Calu3 (cell line): ENCODE data around the gene SIGLEC9. TPM values are rescaled to one million over a fixed set of nuclear protein-coding genes. Genes with fewer than 3 reads are reported as not detected.
"Not testable (repeated sequence)": the region's sequence is repeated elsewhere in the genome, so short reads cannot be mapped to it uniquely, and the experiment has no call there.

Experiments
- BruUV-seq: library from RNA; stranded (reverse); fragments of 400-500 nt; replicated peaks from 2 replicates; lab custom pipeline; 2021; lab: Mats Ljungman, UMichigan
- CTCF ChIA-PET: fragments of 300-600 bp; sonication (Branson Sonifier 250); formaldehyde crosslinking; loops from one replicate; lab custom pipeline; 2022; ENCODE audit warnings: antibody characterized with exemption; lab: Charles Lee
- DNase-seq: peaks from one replicate; pipeline ENCODE4 v3.0.0; 2022
- H3K27ac Mint-ChIP-seq: one replicate; pipeline ENCODE4 v1.8.0; 2022; ENCODE audit warnings: mixed read lengths; ENCODE audit not compliant: unreplicated experiment
- H3K27me3 Mint-ChIP-seq: one replicate; pipeline ENCODE4 v1.8.0; 2022; ENCODE audit warnings: mixed read lengths; ENCODE audit not compliant: unreplicated experiment
- H3K36me3 Mint-ChIP-seq: one replicate; pipeline ENCODE4 v1.8.0; 2022; ENCODE audit warnings: mild to moderate bottlenecking, moderate library complexity, mixed read lengths; ENCODE audit not compliant: insufficient read depth, unreplicated experiment
- H3K4me1 Mint-ChIP-seq: one replicate; pipeline ENCODE4 v1.8.0; 2022; ENCODE audit warnings: mild to moderate bottlenecking, low read depth, mixed read lengths; ENCODE audit not compliant: unreplicated experiment
- H3K4me3 Mint-ChIP-seq: one replicate; pipeline ENCODE4 v1.8.0; 2022; ENCODE audit warnings: mild to moderate bottlenecking, low read depth, moderate library complexity, mixed read lengths; ENCODE audit not compliant: unreplicated experiment
- H3K9me3 Mint-ChIP-seq: one replicate; pipeline ENCODE4 v1.8.0; 2022; ENCODE audit warnings: low read depth, mixed read lengths; ENCODE audit not compliant: unreplicated experiment
- intact Hi-C: fragments of 100-400 bp; cut with micrococcal nuclease; formaldehyde crosslinking; loops from one replicate; pipeline ENCODE4 v1.10.0; 2022; ENCODE audit not compliant: unreplicated experiment
- total RNA-seq: library from RNA; stranded (reverse); gene quantifications from 2 replicates; pipeline ENCODE4 v1.2.3, GENCODE V29; 2022
- TF ChIP-seq, protein P1 (sequence below): fragments of 200-600 bp; IDR thresholded peaks from one replicate; pipeline ENCODE4 v1.8.0; 2022; ENCODE audit warnings: antibody characterized with exemption; ENCODE audit not compliant: unreplicated experiment

SIGLEC9 gene
- total RNA-seq, 1 experiment from 2014 or later = not detected

DNA sequence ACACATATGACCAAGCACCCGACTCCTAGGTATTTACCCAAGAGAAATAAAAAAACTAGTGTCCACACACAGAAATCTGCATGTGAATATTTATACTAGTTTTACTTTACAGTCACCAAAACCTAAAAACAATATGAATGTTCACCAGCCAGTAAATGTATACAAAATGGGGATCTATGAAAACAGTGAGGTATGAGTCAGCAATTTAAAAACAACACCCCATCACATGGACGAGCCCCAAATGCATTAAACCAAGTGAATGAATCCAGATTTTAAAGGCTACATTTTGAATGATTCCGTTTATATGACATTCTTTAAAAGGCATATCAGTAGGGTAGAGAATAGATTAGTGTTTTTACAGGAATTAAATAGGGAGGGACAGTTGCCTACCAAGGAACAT is 39.5 kb downstream of the SIGLEC9 start:
- no peak overlapping the region for H3K4me3 Mint-ChIP-seq
- no peak for DNase-seq
- BruUV-seq = no TSS peak
- CTCF ChIA-PET = no interaction called here
- H3K4me1 Mint-ChIP-seq = peaks cover 10% of the 10 kb centered on the region
- TF ChIP-seq, protein P1, sequence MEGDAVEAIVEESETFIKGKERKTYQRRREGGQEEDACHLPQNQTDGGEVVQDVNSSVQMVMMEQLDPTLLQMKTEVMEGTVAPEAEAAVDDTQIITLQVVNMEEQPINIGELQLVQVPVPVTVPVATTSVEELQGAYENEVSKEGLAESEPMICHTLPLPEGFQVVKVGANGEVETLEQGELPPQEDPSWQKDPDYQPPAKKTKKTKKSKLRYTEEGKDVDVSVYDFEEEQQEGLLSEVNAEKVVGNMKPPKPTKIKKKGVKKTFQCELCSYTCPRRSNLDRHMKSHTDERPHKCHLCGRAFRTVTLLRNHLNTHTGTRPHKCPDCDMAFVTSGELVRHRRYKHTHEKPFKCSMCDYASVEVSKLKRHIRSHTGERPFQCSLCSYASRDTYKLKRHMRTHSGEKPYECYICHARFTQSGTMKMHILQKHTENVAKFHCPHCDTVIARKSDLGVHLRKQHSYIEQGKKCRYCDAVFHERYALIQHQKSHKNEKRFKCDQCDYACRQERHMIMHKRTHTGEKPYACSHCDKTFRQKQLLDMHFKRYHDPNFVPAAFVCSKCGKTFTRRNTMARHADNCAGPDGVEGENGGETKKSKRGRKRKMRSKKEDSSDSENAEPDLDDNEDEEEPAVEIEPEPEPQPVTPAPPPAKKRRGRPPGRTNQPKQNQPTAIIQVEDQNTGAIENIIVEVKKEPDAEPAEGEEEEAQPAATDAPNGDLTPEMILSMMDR = no peak
- intact Hi-C loops = no loop called here
- H3K27me3 Mint-ChIP-seq = peaks cover 92% of the 10 kb centered on the region
- H3K9me3 Mint-ChIP-seq = no peaks in the 10 kb centered on the region
- H3K27ac Mint-ChIP-seq = no peak overlapping the region
- H3K36me3 Mint-ChIP-seq = no peaks in the 10 kb centered on the region

DNA sequence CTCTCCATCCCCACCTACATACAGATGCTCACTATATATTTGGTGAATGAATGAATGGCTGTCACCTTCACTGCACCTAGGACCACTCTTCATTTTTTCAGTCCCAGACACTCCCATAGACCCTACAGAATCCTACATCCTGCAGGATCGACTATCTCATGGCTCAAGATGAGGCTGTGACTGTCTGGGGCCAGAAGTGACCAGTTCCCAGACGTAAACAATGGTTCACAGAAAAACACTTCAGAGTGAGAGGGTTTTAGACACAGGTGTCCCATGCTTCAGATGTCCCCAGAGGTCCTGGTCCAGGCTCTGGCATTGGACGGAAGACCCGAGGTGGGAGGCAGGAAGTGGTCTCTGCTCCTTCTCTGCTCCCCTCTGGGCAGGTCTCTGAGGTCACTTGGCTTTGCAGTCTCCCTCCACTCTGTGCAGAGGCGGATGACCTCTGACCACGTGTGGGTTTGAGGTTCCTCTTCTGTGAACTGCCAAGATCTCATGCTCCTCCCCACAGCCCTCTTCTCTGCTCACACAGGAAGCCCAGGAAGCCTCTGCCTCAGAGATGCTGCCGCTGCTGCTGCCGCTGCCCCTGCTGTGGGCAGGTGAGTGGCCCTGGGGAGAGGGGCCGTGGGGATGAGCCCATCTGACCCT is 42.3 kb downstream of the SIGLEC9 start:
- H3K36me3 Mint-ChIP-seq = no peaks in the 10 kb centered on the region

DNA sequence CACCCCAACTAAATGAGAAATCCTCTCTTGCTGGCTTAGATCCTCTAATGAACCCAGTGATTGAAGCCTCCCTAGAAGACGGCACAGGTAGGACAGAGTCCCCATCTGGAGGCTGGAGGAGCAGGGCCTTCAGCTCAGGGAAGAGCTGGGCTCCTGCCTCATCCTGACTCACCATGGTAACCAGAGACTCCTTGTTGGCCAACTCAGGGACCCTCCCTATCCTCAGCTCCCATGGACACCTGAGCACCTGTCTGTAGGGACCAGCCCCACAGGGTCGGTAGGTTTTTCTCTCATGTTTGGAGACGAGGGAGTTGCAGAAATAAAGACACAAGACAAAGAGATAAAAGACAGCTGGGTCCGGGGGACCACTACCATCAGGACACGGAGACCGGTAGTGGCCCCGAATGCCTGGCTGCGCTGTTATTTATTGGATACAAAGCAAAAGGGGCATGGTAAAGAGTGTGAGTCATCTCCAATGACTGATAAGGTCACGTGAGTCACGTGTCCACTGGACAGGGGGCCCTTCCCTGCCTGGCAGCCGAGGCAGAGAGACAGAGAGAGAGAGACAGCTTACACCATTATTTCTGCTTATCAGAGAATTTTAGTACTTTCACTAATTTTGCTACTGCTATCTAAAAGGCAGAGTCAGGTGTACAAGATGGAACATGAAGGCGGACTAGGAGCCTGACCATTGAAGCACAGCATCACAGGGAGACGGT is 44.0 kb downstream of the SIGLEC9 start:
- no peak for DNase-seq
- H3K4me1 Mint-ChIP-seq = peaks cover 11% of the 10 kb centered on the region
- H3K4me3 Mint-ChIP-seq = peak overlapping the region; percentile 18
- H3K27ac Mint-ChIP-seq = no peak overlapping the region
- CTCF ChIA-PET = interaction anchor here (0.6 to 1.3 kb wide), 3 partner anchors 91 to 512 kb away, joined by 3 read pairs; no protein-coding TSS in a partner anchor
- TF ChIP-seq, protein P1 = no peak
- peaks cover 70% of the 10 kb centered on the region for H3K27me3 Mint-ChIP-seq
- intact Hi-C loops = no loop called here
- no TSS peak for BruUV-seq
- H3K36me3 Mint-ChIP-seq = no peaks in the 10 kb centered on the region
- no peaks in the 10 kb centered on the region for H3K9me3 Mint-ChIP-seq

More for the DNA sequence above, 42.3 kb downstream of the SIGLEC9 start:
- H3K27me3 Mint-ChIP-seq = peaks cover 87% of the 10 kb centered on the region
- H3K4me1 Mint-ChIP-seq = peaks cover 11% of the 10 kb centered on the region
- DNase-seq = no peak
- H3K9me3 Mint-ChIP-seq = no peaks in the 10 kb centered on the region
- BruUV-seq = no TSS peak
- no peak overlapping the region for H3K4me3 Mint-ChIP-seq
- intact Hi-C loops = no loop called here
- CTCF ChIA-PET = no interaction called here
- H3K27ac Mint-ChIP-seq = no peak overlapping the region
- TF ChIP-seq, protein P1 = no peak

DNA sequence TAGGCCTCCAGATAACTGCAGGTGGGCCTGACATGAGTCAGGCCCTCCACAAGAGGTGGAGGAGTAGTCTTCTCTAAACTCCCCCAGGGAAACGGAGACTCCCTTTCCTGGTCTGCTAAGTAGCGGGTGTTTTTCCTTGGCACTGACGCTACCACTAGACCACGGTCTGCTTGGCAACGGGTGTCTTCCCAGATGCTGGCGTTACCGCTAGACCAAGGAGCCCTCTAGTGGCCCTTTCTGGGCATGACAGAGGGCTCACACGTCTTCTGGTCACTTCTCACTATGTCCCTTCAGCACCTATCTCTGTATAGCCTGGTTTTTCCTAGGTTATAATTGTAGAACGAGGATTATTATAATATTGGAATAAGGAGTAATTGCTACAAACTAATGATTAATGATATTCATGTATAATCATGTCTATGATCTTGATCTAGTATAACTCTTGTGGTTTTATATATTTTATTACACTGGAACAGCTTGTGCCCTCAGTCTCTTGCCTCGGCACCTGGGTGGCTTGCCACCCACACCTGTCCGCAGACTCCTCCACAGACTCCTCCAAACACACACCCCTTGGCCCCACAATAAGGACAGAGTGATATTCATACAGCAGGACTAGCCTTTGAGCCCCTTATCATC is 44.7 kb downstream of the SIGLEC9 start:
- BruUV-seq, H3K36me3 Mint-ChIP-seq, intact Hi-C loops, H3K9me3 Mint-ChIP-seq, H3K27ac Mint-ChIP-seq: not testable (repeated sequence)
- H3K4me3 Mint-ChIP-seq = peak overlapping the region; percentile 18
- peaks cover 63% of the 10 kb centered on the region for H3K27me3 Mint-ChIP-seq
- CTCF ChIA-PET = interaction anchor here (1.3 kb wide), 1 partner anchor 148 kb away, joined by 3 read pairs; no protein-coding TSS in a partner anchor
- H3K4me1 Mint-ChIP-seq = peaks cover 11% of the 10 kb centered on the region
- TF ChIP-seq, protein P1 = peak; percentile 85
- peak; percentile 88 for DNase-seq
